Activated CD8-positive, alpha-beta memory T cell treated with anti-CD3 and anti-CD28 coated beads, Interleukin-2, amount 50 U/mL, for 24 hours (primary cell): Measurements from ENCODE around the gene FIGN.

Experiments used
- DNase-seq: peaks from one replicate; pipeline ENCODE4 v3.0.0-alpha.2; 2020; ENCODE audit errors: extremely low read depth

FIGN gene, protein sequence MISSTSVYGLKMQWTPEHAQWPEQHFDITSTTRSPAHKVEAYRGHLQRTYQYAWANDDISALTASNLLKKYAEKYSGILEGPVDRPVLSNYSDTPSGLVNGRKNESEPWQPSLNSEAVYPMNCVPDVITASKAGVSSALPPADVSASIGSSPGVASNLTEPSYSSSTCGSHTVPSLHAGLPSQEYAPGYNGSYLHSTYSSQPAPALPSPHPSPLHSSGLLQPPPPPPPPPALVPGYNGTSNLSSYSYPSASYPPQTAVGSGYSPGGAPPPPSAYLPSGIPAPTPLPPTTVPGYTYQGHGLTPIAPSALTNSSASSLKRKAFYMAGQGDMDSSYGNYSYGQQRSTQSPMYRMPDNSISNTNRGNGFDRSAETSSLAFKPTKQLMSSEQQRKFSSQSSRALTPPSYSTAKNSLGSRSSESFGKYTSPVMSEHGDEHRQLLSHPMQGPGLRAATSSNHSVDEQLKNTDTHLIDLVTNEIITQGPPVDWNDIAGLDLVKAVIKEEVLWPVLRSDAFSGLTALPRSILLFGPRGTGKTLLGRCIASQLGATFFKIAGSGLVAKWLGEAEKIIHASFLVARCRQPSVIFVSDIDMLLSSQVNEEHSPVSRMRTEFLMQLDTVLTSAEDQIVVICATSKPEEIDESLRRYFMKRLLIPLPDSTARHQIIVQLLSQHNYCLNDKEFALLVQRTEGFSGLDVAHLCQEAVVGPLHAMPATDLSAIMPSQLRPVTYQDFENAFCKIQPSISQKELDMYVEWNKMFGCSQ

GRCh38 chr2:163735685-163736432 is at the start of gene FIGN:
Gene FIGN (minus strand): TSS chr2:163736008. CDS start chr2:163734927, 1,081 bp downstream.
- no peak for DNase-seq

GRCh38 chr2:163785162-163785561 is 49.4 kb upstream of the FIGN start:
- no peak for DNase-seq

DNA sequence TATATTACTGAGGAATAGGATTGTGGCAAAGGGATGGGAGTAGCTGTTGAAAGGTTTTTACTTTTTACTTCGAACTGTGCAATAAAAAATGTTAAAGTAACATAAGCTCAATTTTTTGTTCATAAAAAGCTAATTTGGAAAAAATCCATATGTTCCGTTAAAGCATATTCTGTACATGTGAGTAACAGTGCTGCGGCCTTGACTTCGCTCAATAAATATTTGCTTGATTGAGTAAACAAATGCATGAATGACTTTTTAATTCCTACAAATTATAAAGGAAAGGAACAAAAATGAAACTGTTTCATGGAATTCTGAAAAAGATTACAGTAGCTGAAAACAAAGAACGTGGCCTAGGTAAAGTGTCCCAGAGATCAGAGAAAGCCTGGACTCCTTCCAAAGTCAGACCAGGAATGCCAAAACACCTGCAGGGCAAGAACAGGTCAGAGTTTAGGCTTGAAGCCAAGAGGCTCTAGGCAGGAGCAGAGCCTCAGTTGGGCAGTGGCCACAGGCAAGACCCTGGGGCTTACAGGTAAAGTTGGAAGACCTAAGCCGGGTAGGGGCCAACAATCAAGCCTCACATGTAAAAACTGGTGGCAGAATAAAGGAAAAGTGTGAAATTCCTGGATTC is 44.3 kb upstream of the FIGN start:
- DNase-seq = no peak

DNA sequence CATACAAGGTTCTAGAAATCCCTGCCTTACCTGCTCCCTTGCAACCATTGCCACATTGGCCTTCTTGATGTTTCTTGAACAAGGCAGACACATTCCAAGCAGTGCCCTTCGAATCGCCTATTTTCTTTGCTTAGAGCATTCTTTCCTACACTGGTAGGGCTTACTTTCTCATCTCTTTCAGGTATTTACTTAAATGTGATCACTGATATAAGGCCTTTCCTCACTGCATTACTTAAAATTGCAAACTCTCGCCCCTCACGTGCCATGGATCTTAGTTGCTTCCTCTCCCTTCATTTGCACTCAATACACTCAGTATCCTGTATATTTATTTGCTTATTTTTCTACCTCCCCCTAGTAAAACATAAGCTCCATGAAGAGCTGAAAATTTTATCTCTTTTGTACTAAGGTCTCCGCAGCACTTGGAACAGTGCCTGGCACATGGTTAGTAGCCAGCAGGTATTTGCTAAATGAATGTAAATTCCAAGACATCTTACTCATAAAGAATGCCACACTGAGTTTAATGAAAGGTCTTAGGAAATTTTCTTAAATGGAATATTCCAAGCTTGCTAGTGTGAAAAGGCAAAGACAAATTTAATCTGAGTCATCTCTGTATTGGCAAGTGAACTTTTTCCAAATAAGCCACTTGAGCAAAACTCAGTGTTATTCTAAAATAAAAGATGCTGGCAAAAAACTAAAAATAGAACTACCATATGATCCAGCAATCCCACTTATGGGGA is 42.4 kb upstream of the FIGN start:
- no peak for DNase-seq

DNA sequence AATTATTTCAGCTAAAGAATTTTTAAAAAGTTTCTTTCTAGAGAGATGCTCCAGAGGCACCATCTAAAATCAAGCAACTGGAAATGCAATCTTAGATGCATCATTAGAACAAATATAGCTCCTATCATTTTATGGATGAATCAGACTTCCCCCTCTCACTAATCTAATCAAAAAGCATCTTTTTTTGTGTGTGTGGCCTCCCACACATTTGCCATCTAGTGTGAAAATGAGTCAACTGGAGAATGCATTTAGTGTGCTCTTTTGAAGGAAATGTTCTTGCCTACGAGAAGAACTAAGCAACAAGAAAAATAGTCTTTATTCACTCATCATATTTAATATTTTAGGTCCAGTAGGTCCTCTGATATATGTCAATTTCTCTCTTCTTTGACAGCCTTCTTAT is 39.5 kb upstream of the FIGN start:
- no peak for DNase-seq

- no peak for DNase-seq
Observed at GRCh38 chr2:163774862-163775261, 39.1 kb upstream of the FIGN start.

- DNase-seq = no peak
Observed at GRCh38 chr2:163773276-163773675, 37.5 kb upstream of the FIGN start.

- DNase-seq = no peak
Observed at GRCh38 chr2:163771596-163771995, 35.8 kb upstream of the FIGN start.

GRCh38 chr2:163768881-163769695 is 33.3 kb upstream of the FIGN start:
- no peak for DNase-seq

GRCh38 chr2:163767097-163767496 is 31.3 kb upstream of the FIGN start:
- no peak for DNase-seq

DNA sequence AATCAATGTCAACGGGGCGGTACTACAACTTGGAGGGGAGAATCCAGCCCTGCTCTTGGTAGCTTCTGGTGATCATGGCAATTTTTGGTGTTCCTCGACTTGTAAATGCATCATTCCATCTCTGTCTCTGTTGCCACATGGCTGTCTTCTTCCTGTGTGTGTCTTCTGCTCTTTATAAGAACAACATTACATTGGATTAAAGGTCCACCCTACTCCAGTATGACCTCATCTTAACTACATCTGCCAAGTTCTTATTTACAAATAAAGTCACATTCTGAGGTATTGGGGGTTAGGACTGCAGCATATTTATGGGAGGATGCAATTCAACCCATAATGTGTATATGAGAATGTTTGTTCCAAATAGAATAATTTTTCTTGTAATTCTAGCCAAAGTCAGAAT is 28.8 kb upstream of the FIGN start:
- no peak for DNase-seq

DNA sequence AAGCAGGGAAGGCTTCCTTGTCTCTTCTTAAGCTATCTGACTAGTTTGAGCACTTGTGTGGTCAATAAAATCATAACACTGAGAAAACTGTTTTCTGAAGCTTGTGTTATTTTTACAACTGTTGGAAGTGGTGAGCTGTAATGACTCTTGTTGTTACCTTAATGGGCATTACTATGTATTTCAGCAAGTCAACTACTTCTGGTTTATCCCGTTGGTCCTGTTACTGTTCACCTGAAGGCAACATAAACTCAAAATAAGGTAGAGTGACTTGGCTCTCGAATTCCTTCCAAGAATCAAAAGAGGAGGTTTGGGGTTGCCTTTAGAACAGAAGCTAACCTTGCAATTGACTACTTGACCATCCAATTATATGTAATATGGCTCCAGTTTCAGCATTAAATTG is 23.2 kb upstream of the FIGN start:
- DNase-seq = no peak

GRCh38 chr2:163757814-163758213 is 22.0 kb upstream of the FIGN start:
- no peak for DNase-seq

GRCh38 chr2:163756588-163756987 is 20.8 kb upstream of the FIGN start:
- no peak for DNase-seq

GRCh38 chr2:163755366-163755765 is 19.6 kb upstream of the FIGN start:
- no peak for DNase-seq

DNA sequence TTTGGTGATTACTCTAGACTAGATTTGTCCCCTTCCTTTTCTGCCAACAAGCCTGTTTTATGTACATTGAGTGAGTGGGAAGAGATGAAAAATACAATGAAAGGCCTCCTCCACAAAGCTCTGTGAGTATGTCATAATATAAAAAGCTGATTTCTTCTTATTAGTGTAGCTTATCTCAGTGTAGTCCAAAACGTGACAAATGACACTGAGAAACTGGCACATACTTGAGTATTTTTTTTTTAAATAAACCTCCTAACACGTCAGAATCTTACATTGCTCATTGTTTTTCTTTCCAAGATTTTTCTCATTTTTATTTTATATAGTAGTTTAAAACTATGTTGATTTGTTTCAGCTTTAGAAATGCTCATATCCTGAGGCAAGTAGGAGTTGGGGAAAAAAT is 17.9 kb upstream of the FIGN start:
- no peak for DNase-seq

DNA sequence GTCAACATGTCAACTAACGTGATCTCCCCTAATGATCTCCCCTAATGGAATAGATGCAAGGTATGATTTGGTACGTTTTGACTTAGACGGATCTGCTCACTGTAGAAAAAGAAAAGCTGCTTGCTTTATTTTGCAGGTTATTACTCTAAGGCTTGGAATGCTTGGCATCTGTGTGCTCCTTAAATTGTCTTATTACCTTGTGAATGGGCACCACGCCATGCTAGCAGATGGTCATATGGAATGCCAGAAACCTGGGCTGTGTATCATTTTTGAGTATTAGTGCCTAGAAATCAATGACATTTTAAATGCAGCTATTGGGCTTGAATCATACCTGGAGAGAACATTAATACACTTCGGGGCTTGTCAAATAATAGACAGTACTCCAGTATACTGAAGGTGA is 16.5 kb upstream of the FIGN start:
- DNase-seq = no peak

DNA sequence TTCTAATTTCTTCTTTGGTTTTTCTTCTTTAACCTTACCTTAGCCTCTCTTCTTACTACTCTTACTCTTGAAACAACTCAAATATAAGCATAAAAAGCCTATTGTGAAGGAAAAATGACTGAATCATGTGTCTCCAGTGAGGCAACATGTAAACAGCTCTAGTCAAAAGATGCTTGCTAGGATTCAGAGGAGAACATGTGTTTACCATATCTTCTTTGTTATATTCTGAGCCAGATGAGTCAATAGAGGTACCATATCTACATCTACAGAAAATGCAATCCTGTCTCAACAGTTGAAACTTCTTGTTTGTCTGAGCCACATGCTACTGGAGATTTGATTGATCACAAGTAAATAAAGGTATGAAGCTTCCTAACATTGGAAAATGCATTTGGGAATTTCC is 15.9 kb upstream of the FIGN start:
- no peak for DNase-seq

DNA sequence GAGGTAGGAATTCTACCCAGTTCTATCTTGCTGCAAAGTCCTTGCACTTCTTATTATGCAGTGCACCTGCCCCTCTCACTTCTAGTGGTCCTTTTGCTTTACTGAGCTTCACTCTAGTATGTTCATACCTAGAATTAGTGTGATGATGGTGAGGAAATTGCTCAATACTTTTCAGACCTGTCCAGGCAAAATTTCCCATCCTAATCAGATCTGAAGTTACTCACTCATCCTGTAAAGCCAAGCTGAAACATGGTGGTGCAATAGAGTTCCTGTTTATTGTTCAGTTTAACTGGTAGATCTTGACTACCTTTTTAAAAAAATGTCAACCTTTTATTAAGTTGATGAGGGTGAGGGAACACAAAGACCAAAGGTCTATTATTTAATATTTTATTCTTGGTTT is 12.6 kb upstream of the FIGN start:
- DNase-seq = no peak

DNA sequence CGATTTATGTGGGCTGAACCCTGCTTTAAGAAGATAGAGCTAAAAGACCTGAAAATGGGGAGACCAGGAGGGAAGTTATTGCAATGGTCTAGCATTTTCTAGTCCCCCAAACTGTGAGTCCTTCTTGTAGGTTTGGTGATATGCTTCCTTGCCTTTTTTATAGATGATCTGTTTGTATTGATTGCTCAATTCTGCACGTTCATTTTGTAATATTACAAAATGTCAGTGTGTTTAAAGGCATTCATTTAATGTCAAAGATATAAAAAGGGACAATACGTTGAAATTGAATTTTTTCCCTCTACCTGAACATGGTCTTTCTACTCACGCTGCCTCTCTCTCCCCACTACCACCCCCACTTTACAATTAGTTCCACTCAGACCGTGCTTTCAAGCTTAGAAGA is 5.6 kb upstream of the FIGN start:
- DNase-seq = no peak

- no peak for DNase-seq
Observed at GRCh38 chr2:163737563-163737962, 1.8 kb upstream of the FIGN start.
